Endothelial cell of umbilical vein (primary cell): Measurements from ENCODE around the gene ANO9. TPM values are rescaled to one million over a fixed set of nuclear protein-coding genes. Genes with fewer than 3 reads are reported as not detected.

Source experiments
- polyA plus RNA-seq, 4 experiments: library from polyadenylated mRNA; depleted of rRNA in 3 of 4; stranded (reverse) in 3 of 4; unstranded in 1 of 4; fragments of >200 nt; gene quantifications; 2 replicates each; pipeline versions ENCODE4 v1.2.1 to v1.2.3, GENCODE V29; 2011 to 2012; ENCODE audit warnings: missing spikeins in 1 of 4
- small RNA-seq: library from RNA; depleted of rRNA; stranded (forward); fragments of <200 nt; gene quantifications from one replicate; pipeline ENCODE3, GENCODE V24; 2012; ENCODE audit warnings: low replicate concordance, low read depth; ENCODE audit not compliant: insufficient read depth, insufficient read length
- total RNA-seq: library from RNA; stranded (reverse); gene quantifications from 2 replicates; pipeline ENCODE4 v1.2.3, GENCODE V29; 2021

The ANO9 gene
- total and polyA plus RNA-seq, 2 donors (not counting 3 experiments of a cell fraction or from before 2014, with no cell fraction given) = 0.23 TPM; not detected in 1

Small RNA genes within 50 kb of the gene (small RNA-seq; reads per million reads assigned to genes)
- not detected for gene RN7SL838P

Other genes with a start within 250 kb of the ANO9 start
- gene SCGB1C1, start 248.9 kb downstream of the ANO9 start, total RNA-seq = not detected in 2 replicates
- gene SCGB1C1, start 248.9 kb downstream of the ANO9 start, polyA plus RNA-seq = not detected in 2 replicates
- 31.0 and 35.5 TPM in 2 replicates for gene BET1L, start 234.6 kb downstream of the ANO9 start, total RNA-seq
- gene BET1L, start 234.6 kb downstream of the ANO9 start, polyA plus RNA-seq = 80.0 and 90.0 TPM in 2 replicates
- gene RIC8A, start 234.3 kb downstream of the ANO9 start, total RNA-seq = 112 and 119 TPM in 2 replicates
- gene RIC8A, start 234.3 kb downstream of the ANO9 start, polyA plus RNA-seq = 143 and 165 TPM in 2 replicates
- 12.0 and 14.9 TPM in 2 replicates for gene SIRT3, start 205.7 kb downstream of the ANO9 start, total RNA-seq
- gene SIRT3, start 205.7 kb downstream of the ANO9 start, polyA plus RNA-seq = 17.6 and 18.3 TPM in 2 replicates
- gene PSMD13, start 205.0 kb downstream of the ANO9 start, total RNA-seq = 168 and 179 TPM in 2 replicates
- gene PSMD13, start 205.0 kb downstream of the ANO9 start, polyA plus RNA-seq = 175 and 214 TPM in 2 replicates
- not detected in 2 replicates for gene NLRP6, start 163.6 kb downstream of the ANO9 start, total RNA-seq
- gene NLRP6, start 163.6 kb downstream of the ANO9 start, polyA plus RNA-seq = not detected in 2 replicates
- 42.4 and 48.1 TPM in 2 replicates for gene PGGHG, start 152.9 kb downstream of the ANO9 start, total RNA-seq
- 31.6 and 37.9 TPM in 2 replicates for gene PGGHG, start 152.9 kb downstream of the ANO9 start, polyA plus RNA-seq
- not detected in 2 replicates for gene IFITM5, start 142.5 kb downstream of the ANO9 start, total RNA-seq
- gene IFITM5, start 142.5 kb downstream of the ANO9 start, polyA plus RNA-seq = not detected in 2 replicates
- gene IFITM2, start 134.2 kb downstream of the ANO9 start, total RNA-seq = 219 and 263 TPM in 2 replicates
- gene IFITM2, start 134.2 kb downstream of the ANO9 start, polyA plus RNA-seq = 1,135 and 1,428 TPM in 2 replicates
- gene IFITM1, start 128.0 kb downstream of the ANO9 start, total RNA-seq = 4.0 and 11.5 TPM in 2 replicates
- gene IFITM1, start 128.0 kb downstream of the ANO9 start, polyA plus RNA-seq = 24.6 and 34.1 TPM in 2 replicates
- gene IFITM3, start 121.2 kb downstream of the ANO9 start, total RNA-seq = 323 and 416 TPM in 2 replicates
- 950 and 1,150 TPM in 2 replicates for gene IFITM3, start 121.2 kb downstream of the ANO9 start, polyA plus RNA-seq
- gene B4GALNT4, start 72.5 kb downstream of the ANO9 start, total RNA-seq = 5.2 and 9.6 TPM in 2 replicates
- 7.9 and 9.2 TPM in 2 replicates for gene B4GALNT4, start 72.5 kb downstream of the ANO9 start, polyA plus RNA-seq
- gene PKP3, start 47.8 kb downstream of the ANO9 start, total RNA-seq = 0.27 and 0.30 TPM in 2 replicates
- 0.33 and 0.59 TPM in 2 replicates for gene PKP3, start 47.8 kb downstream of the ANO9 start, polyA plus RNA-seq
- 51.9 and 52.3 TPM in 2 replicates for gene SIGIRR, start 27.0 kb downstream of the ANO9 start, total RNA-seq
- gene SIGIRR, start 27.0 kb downstream of the ANO9 start, polyA plus RNA-seq = 70.9 and 104 TPM in 2 replicates
- gene PTDSS2, start 8.3 kb upstream of the ANO9 start, total RNA-seq = 41.4 and 44.2 TPM in 2 replicates
- 46.8 and 60.8 TPM in 2 replicates for gene PTDSS2, start 8.3 kb upstream of the ANO9 start, polyA plus RNA-seq
- gene RNH1, start 65.2 kb upstream of the ANO9 start, total RNA-seq = 143 and 144 TPM in 2 replicates
- 198 and 276 TPM in 2 replicates for gene RNH1, start 65.2 kb upstream of the ANO9 start, polyA plus RNA-seq
- gene HRAS, start 93.6 kb upstream of the ANO9 start, total RNA-seq = 103 TPM in 2 replicates
- gene HRAS, start 93.6 kb upstream of the ANO9 start, polyA plus RNA-seq = 105 and 109 TPM in 2 replicates
- 0.55 and 0.90 TPM in 2 replicates for gene LRRC56, start 95.5 kb upstream of the ANO9 start, total RNA-seq
- 0.47 and 0.64 TPM in 2 replicates for gene LRRC56, start 95.5 kb upstream of the ANO9 start, polyA plus RNA-seq
- gene LMNTD2, start 118.7 kb upstream of the ANO9 start, total RNA-seq = 1.8 and 2.1 TPM in 2 replicates
- gene LMNTD2, start 118.7 kb upstream of the ANO9 start, polyA plus RNA-seq = 2.6 and 3.9 TPM in 2 replicates
- 12.2 and 14.1 TPM in 2 replicates for gene RASSF7, start 119.0 kb upstream of the ANO9 start, total RNA-seq
- gene RASSF7, start 119.0 kb upstream of the ANO9 start, polyA plus RNA-seq = 19.9 and 27.9 TPM in 2 replicates
- 38.8 and 39.4 TPM in 2 replicates for gene PHRF1, start 134.5 kb upstream of the ANO9 start, total RNA-seq
- gene PHRF1, start 134.5 kb upstream of the ANO9 start, polyA plus RNA-seq = 14.2 and 14.8 TPM in 2 replicates
- 12.3 and 14.7 TPM in 2 replicates for gene IRF7, start 173.9 kb upstream of the ANO9 start, total RNA-seq
- 12.6 and 23.3 TPM in 2 replicates for gene IRF7, start 173.9 kb upstream of the ANO9 start, polyA plus RNA-seq
- not detected in 2 replicates for gene CDHR5, start 182.9 kb upstream of the ANO9 start, total RNA-seq
- gene CDHR5, start 182.9 kb upstream of the ANO9 start, polyA plus RNA-seq = not detected in 2 replicates
- gene SCT, start 185.2 kb upstream of the ANO9 start, total RNA-seq = not detected in 2 replicates
- not detected in 2 replicates for gene SCT, start 185.2 kb upstream of the ANO9 start, polyA plus RNA-seq
- 0.24 TPM in 1 of 2 replicates, not detected in the other for gene DRD4, start 195.3 kb upstream of the ANO9 start, total RNA-seq
- gene DRD4, start 195.3 kb upstream of the ANO9 start, polyA plus RNA-seq = not detected in 2 replicates